Activated T-helper 1 cell treated with Interleukin-2 at 50 U/mL for 16 hours (primary cell): ENCODE results near the gene CFAP57.

ENCODE experiments used
- DNase-seq: peaks from one replicate; pipeline ENCODE4 v3.0.0-alpha.2; 2020; ENCODE audit warnings: low read depth

CFAP57 gene

GRCh38 chr1:43277116-43277876 is 105.2 kb downstream of the CFAP57 start:
- no peak for DNase-seq

DNA sequence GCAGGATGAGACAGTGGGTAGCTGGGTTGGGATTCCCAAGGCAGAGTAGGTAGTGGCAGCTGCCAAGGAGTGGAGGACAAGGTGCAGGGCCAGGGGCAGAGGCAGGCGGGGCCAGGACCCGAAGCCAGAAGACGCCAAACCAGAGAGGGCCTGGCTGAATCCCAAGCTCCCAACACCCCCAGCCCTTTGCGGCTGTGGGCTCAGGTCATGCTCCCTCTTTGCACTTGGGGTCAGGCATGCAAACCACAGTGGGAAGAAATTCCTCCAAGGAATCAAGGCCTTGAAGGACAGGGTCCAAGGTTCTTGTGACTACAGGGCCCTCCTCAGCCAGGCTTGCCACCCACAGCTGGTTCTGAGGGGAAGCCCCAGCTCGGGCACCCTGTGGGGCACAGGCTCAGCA is 107.0 kb downstream of the CFAP57 start:
- no peak for DNase-seq

DNA sequence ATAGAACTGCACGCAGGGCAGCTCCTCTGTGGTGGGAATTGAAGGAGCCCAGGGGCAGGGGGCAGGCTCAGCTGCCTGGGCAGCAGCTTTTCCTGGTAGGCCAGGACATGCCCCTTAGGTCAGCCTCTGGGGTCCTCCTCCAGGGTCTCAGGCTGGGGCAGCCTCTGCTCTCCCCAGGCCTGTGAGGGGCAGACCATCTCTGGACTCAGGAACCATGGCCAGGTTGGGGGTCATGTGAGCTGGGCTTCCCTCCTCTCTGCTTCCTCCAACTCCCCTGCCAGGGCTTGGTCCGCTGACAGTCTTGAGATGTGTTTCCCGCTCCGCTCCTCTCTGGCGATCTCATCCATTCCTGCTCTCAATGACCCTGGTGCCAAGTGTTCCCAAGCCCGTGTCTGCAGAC is 107.5 kb downstream of the CFAP57 start:
- DNase-seq = no peak

GRCh38 chr1:43280692-43281091 is 108.6 kb downstream of the CFAP57 start:
- no peak for DNase-seq

DNA sequence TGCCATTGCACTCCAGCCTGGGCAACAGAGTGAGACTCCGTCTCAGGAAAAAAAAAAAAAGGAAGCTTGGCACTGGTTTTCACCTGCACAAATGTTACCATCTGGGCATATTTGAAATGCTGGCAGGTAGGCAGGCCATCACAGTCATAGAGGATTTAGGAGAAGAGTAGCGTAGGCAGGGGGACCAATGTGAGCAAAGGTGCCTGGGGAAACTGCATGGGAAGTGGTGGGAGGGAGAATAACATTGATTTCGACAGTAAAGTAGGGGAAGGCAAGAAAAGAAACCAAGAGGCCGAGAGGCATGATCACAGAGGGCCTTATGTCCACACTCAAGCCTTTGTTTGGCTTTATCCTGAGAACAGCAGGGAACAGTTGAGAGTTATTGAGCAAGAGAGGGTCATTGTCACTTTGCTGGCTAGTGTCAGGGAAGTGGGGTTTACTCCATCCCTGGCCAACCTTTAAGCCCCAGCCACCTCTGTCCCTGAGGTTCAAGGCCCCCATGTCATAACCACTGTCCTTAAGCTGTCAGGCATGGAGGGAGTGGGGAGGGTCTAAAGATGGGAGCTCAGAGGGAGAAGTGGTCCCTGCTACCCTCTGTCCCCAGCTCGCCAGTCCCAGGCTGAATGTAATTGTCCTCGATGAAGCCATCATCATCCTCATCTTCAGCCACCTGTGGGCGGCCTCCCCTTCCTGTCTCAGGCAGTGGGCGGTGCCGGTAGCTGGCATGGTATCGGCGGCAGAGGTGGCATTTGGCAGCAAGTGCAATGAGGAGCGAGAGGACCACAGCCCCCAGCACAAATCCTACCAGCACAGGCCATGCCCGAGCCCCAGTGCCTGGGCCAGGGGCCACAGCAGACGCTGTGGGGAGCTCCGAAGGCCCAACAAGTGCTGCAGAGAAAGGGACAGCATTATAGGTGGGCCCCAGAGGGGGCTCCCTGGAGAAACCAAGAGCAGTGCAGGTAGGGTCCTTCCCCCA is 110.4 kb downstream of the CFAP57 start:
- no peak for DNase-seq

DNA sequence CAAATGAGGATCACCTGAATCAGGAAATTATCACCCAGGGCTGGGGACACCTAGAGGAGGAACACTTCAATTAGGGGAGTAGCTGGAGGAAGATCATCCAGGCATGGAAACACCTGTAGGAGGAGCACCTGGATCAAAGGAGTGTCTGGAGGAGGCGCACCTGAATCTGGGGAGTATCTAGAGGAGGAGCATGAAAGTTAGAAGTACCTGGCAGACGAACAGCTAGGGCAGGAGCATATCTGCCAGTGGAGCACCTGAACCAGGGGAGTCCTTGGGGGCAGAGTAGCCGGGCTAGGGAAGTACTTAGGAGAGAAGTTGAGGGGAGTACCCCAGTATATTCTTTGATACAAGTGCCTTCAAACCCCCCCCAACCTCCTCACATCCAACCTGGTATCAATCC is 111.9 kb downstream of the CFAP57 start:
- no peak for DNase-seq

- DNase-seq = no peak
Measured at GRCh38 chr1:43284546-43285110, 112.5 kb downstream of the CFAP57 start.

GRCh38 chr1:43285269-43285990 is 113.3 kb downstream of the CFAP57 start, which contains the start of gene C1orf210:
Gene C1orf210 (minus strand): TSS chr1:43285581. CDS start chr1:43283270, 2,311 bp downstream.
- DNase-seq = no peak

DNA sequence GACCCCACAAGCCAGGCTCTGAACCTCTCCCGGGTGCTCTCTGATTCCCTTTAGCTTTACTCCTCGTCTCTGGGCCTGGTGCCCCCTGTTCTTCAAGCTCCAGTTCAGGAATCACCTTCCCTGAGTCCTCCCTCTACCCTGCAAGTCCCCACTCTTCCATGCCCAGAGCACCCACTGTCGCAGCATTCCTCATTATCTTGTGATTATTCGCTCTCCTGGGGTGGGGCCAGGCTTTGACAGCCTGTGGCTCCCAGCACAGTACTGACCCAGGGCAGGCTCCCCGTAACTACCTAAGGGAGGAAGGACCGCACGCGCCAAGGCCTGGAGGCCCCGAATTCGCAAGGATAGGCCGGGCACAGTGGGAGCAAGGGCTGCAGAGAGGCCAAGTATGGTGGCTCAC is 114.0 kb downstream of the CFAP57 start:
- no peak for DNase-seq

GRCh38 chr1:43286533-43286932 is 114.4 kb downstream of the CFAP57 start:
- no peak for DNase-seq

- no peak for DNase-seq
Measured at GRCh38 chr1:43288058-43288784, 116.1 kb downstream of the CFAP57 start.

DNA sequence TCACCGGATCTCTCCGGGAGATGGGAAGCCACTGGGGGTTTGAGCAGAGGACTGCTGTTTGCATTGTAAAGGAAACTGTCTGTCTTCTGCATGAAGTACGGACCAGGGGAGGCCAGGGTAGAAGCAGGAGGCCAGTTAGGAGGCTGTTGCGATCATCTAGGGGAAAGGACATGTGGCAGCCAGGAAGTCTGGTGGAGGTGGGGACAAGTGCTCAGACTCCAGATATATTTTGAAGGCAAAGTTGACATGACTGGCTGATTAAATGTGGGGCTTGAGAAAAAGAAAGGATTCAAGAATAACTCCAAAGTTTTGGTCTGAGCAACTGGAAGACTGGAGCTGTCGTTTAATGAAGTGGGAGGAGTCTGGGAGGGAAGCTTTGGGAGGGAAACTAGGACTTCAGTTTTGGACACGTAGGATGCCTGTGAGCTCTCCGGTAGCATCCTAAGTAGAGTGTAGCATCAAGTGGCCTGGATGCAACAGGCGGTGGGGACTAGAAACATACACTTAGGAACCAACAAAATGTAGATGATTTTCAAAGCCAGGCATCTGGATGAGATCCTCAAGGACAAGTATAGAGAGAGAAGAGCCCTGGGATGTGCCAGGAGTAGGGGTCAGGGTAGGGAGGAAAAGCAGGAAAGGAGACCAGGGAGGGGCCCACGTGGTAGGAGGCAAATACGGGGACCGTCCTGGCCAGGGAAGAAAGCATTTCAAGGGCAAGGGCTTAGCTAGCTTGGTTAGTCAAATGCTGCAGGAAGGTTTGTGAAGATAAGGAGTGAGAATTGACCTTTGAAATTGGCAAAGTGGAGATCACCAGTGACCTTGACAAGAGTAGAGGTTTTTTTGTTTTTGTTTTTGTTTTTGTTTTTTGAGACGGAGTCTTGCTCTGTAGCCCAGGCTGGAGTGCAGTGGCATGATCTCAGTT is 116.9 kb downstream of the CFAP57 start:
- DNase-seq = no peak

DNA sequence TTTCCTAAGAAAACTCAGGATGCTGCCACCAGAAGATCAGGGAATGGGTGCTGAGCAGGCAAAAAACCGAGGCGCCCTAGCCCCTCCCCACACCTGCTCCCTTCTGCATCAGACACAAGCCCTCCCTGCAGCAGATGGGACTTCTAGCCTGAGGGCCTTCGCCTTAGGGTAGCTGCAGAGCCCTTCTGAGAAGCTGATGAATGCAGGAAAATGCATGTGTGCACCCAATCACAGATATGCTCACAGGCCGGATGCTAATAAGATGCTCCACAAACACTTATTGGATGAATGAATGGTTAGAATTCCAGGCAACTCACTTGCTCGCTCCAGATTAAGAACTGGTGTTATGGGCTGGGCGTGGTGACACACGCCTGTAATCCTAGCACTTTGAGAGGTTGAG is 120.1 kb downstream of the CFAP57 start:
- no peak for DNase-seq

- no peak for DNase-seq
Measured at GRCh38 chr1:43292679-43293078, 120.5 kb downstream of the CFAP57 start.

DNA sequence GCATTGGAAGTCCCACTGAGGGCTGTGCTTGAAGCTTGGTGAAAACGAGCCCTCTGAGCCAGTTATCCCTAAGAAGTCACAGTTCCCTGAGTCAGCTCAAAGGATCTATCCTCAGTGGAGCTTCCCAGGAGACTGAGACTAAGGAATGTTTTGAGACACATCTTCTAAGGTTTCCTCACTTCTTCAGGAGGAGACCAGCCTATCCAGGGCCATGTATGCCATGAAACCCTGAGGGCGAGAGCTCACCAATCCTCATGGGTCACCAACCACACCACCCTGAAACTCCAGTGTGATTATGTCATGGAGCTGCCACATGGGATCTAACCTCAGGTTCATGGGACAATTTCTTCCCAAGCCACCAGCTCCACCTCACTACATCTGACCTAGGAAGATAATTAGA is 121.0 kb downstream of the CFAP57 start:
- DNase-seq = no peak

- DNase-seq = no peak
Measured at GRCh38 chr1:43293896-43294760, 122.0 kb downstream of the CFAP57 start.

DNA sequence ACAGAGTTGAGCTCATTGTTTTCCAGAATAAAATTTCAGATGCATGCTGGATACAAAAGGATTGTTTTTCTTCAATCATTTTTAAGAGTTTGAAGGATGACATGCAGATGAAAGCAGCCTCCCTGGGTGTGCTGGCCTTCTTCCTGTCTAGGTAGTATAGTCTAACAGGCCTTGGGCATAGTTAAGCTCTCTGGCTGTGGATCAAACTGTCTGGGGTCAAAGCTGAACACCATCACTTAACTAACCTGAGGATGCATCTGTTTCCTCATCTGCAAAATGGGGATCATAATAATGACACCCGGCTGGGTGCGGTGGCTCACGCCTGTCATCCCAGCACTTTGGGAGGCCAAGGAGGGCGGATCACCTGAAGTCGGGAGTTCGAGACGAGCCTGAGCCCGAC is 122.6 kb downstream of the CFAP57 start:
- DNase-seq = no peak

DNA sequence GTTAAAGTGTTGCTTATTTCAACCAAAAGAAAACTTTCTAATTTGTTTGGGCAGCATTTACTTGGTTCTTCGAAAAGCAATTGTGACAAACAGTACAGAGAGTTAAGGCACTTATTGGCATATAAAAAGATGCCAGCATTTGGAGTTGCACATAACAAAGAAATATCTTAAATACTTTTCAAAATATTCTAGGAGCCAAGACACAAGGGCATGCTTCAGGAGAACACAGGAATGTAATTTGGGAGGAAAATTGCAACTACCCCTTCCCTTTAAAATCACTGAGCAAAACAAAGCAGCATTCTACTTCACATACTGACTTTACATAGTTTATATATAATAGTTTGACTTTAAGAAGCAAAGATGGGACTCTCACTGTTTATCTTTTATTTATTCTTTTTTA is 124.1 kb downstream of the CFAP57 start:
- DNase-seq = no peak

- no peak for DNase-seq
Measured at GRCh38 chr1:43298055-43298454, 125.9 kb downstream of the CFAP57 start.
